Mucosa of descending colon (tissue), 3 donors: Measurements from ENCODE around the gene ITGA3. TPM values are rescaled to one million over a fixed set of nuclear protein-coding genes. Genes with fewer than 3 reads are reported as not detected.

Experiments
- ATAC-seq: fragments of 200-7000 bp; cut with Tn5 transposase; one replicate; pipeline ENCODE4 v1.9.1; 2020; ENCODE audit warnings: mild to moderate bottlenecking, moderate library complexity
- DNase-seq, 3 donors: peaks; one replicate each; pipeline ENCODE4 v3.0.0-alpha.2; 2020
- H3K36me3 ChIP-seq: fragments of 200-600 bp; one replicate; pipeline ENCODE4 v1.8.0; 2021; ENCODE audit warnings: low read depth, mild to moderate bottlenecking
- H3K4me1 ChIP-seq: fragments of 200-600 bp; one replicate; pipeline ENCODE4 v1.8.0; 2021; ENCODE audit warnings: low read depth, mild to moderate bottlenecking
- H3K4me3 ChIP-seq: fragments of 200-600 bp; one replicate; pipeline ENCODE4 v1.8.0; 2021; ENCODE audit warnings: mild to moderate bottlenecking
- H3K9me3 ChIP-seq: fragments of 200-600 bp; one replicate; pipeline ENCODE4 v1.8.0; 2021; ENCODE audit warnings: mild to moderate bottlenecking
- CTCF ChIP-seq: fragments of 200-600 bp; IDR thresholded peaks from one replicate; pipeline ENCODE4 v1.8.0; 2022; ENCODE audit warnings: antibody characterized with exemption, mild to moderate bottlenecking
- intact Hi-C, 2 donors: fragments of 100-400 bp; cut with DNase I in 1 of 2; cut with micrococcal nuclease in 1 of 2; formaldehyde crosslinking; loops; one replicate each; pipeline versions ENCODE4 v1.11.0 to v1.11.1; 2022; cut with DNase I, micrococcal nuclease
- total RNA-seq, 3 donors: library from RNA; stranded (reverse); fragmentation: NEBNext Ultra II Directional in 2 of 3; extraction: Animal tissue kit (Norgen Biotek cat#: 25700) in 2 of 3; gene quantifications; one replicate each; pipeline versions ENCODE4 v1.2.1 to v1.2.4, GENCODE V29; 2021 to 2023
- donor health status: DM: no; HTN: no; CAD: no; lungs with moderate emphysema.
- donor health status: DM: no; HTN: no; CAD: no.
- donor health status: DM: no; HTN: yes; CAD: no.

Gene ITGA3
- total RNA-seq, 3 donors from 2014 or later, result 108 to 170 (median 108) TPM

- H3K4me1 ChIP-seq, result peaks cover 4% of the 10 kb centered on the region
- DNase-seq (peak; percentile 86 to 89 (median 88)), ATAC-seq (peak; percentile 96)
- H3K9me3 ChIP-seq, result no peaks in the 10 kb centered on the region
- TF ChIP-seq CTCF, result peak; percentile 67
- H3K36me3 ChIP-seq, result no peaks in the 10 kb centered on the region
- no peak overlapping the region for H3K4me3 ChIP-seq
- intact Hi-C loops, result no loop called here
Observed at GRCh38 chr17:50079334-50080095, 23.6 kb downstream of the ITGA3 start.

GRCh38 chr17:50080096-50080480 lies 24.2 kb downstream of the ITGA3 start:
- no peak overlapping the region for H3K4me3 ChIP-seq
- ATAC-seq (peak; percentile 16), DNase-seq (no peak)
- TF ChIP-seq CTCF, result no peak
- H3K4me1 ChIP-seq, result peaks cover 4% of the 10 kb centered on the region
- intact Hi-C loops, result no loop called here
- H3K36me3 ChIP-seq, result no peaks in the 10 kb centered on the region
- no peaks in the 10 kb centered on the region for H3K9me3 ChIP-seq

GRCh38 chr17:50080827-50081226 lies 24.9 kb downstream of the ITGA3 start:
- no peak overlapping the region for H3K4me3 ChIP-seq
- no peaks in the 10 kb centered on the region for H3K9me3 ChIP-seq
- H3K36me3 ChIP-seq, result no peaks in the 10 kb centered on the region
- ATAC-seq (peak; percentile 5), DNase-seq (peak in 1 of 3 donors; percentile 61)
- TF ChIP-seq CTCF, result no peak
- peaks cover 4% of the 10 kb centered on the region for H3K4me1 ChIP-seq
- intact Hi-C loops, result no loop called here

GRCh38 chr17:50081757-50082156 lies 25.8 kb downstream of the ITGA3 start:
- DNase-seq (no peak), ATAC-seq (no peak)
- intact Hi-C loops, result no loop called here
- Histone ChIP-seq H3K36me3 (no peaks in the 10 kb centered on the region), H3K4me3 (no peak overlapping the region), H3K4me1 (peaks cover 4% of the 10 kb centered on the region), H3K9me3 (no peaks in the 10 kb centered on the region)
- TF ChIP-seq CTCF, result no peak

- TF ChIP-seq CTCF, result peak; percentile 96
- Histone ChIP-seq H3K36me3 (no peaks in the 10 kb centered on the region), H3K4me1 (no peaks in the 10 kb centered on the region), H3K9me3 (no peaks in the 10 kb centered on the region), H3K4me3 (no peak overlapping the region)
- ATAC-seq, result peak; percentile 92
- intact Hi-C loops, result loop anchor here in 1 of 2 donors (2.0 kb wide), 1 partner anchor 61 kb away; no protein-coding TSS in a partner anchor
- DNase-seq, result peak; percentile 74 to 86 (median 76)
Observed at GRCh38 chr17:50087246-50087911, 31.5 kb downstream of the ITGA3 start.
